HG03432 (cell line): ENCODE data around the gene TNS3.
"Not testable (repeated sequence)": the region's sequence is repeated elsewhere in the genome, so short reads cannot be mapped to it uniquely, and the experiment has no call there.

ENCODE experiments used
- ATAC-seq: cut with Tn5 transposase; IDR thresholded peaks from one replicate; pipeline ENCODE4 v1.9.1; 2021; ENCODE audit warnings: mild to moderate bottlenecking, moderate library complexity; ENCODE audit not compliant: unreplicated experiment

Gene TNS3

DNA sequence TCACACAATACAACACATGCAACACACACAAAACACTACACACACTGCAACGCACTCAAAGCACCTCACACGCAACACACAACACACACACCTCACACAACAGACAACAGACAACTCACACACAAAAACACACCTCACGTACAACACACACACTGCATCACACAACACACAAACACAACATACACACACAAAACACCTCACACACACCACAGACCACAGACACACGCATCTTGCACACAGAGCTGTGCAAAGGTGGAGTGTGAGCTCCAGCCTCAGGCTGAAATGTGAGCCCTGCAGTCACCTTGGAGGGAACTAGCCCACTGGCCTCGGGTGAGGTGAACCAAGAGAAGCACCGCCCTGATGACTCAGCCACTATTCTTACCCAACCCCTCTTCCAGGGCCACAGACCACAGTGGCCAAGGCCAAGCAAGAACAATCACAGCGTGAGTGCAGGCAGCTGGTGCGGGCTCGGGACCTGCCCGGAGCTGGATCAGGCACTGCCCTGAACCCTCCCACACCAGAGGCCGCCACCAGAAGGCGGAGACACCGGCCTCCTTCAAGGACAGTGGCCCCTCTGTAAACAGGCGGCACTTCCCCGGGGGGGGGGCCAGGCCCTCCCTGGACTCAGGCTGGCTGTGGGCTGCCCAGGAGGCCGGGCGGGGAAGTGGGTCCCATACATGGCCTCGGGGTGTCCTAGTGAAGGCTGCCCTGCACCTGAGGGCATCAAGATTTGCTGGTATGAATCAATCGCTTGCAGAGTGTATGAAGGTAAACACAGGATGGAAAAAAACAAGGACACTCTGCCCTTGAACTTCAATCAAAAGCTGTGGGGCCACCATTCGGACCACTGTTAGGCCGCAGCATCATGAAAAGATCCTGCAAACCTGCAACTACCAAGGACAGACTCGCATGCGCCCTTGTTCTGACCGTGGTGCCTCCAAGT, 106.7 kb downstream of the TNS3 start:
- peak; percentile 94 for ATAC-seq

GRCh38 chr7:47474211-47474936, 107.5 kb downstream of the TNS3 start:
- ATAC-seq, result no peak

DNA sequence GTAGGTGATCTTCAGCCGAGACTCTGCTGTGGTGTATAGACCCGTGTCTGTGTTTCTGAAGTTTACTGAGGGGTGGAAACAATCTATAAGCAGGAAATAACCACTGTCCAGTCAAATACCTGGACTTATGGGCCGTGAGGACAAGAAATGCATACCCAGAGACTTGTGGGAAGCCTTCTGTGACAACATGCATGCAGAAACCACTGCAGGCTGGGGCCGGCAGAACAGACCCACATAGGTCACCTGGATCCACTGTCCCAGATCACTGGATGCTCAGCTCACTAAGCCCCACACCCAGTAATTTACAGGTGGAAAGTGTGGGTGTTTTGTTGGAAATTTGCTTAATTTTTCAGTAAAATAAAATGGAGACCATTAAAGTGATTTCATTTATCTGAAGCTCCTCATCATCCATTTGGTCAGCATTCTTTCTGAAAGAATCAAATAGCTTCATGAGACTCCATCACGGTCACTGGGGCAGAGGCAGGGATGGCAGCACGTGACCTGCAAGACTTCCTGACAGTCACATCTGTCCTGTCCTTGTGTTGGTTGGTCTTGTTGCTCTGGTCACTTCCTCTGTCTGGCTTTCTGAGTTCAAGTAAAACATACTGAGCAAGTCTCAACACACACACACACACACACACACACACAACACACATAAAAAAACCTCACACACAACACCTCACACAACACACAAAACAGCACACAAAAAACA, 108.3 kb downstream of the TNS3 start:
- ATAC-seq, result peak; percentile 24

DNA sequence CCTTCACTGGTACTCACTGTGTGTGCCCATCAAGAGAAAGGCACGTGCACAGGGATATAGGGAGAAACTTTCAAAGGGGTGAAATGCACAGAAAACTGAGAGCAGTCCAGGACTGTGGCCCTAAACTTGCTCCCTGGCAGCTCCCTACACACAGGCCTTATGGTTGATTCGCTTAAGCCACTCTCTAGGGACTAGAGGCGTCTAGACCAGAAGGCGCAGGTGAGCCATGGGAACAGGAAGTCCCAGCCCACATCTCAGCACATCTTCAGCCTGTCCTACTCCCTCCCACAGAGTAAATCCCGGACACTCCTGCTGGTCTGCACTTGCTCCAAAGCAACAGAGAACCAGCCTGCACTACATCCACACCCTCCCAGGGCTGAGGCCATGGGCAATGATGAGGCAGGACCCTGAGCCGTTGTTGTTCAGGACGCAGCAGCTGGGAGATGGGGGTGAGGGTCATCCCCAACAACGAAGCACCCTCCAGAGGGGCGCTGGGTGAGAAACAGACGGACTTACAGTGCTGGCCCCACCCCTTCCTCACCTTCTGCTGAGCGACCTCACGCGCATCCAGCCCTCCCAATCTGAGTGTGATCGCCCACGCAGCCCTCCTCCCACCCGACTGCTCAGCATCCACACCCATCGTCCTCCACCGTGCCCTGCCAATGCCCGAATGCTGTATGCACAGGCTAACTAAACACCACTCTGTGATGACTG, 109.3 kb downstream of the TNS3 start:
- no peak for ATAC-seq

DNA sequence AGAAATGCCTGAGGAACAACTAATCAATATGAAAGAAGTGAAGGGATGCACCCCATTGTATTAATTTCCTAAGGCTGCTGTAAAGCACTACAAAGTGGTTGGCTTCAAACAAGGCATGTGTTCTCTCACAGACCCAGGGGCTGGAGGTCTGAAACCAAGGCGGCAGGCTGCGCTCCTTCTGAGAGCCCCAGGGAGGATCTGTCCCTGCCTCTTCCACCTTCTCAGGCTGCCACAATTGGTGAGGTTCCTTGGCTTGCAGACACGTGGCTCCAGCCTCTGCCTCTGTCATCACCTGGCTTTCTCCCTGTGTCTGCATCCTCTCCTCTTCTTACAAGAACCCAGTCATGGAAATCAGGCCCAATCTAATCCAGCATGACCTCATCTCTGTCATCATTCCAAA, 110.1 kb downstream of the TNS3 start:
- ATAC-seq, result no peak

- no peak for ATAC-seq
Observed at GRCh38 chr7:47471358-47471703, 110.6 kb downstream of the TNS3 start.

DNA sequence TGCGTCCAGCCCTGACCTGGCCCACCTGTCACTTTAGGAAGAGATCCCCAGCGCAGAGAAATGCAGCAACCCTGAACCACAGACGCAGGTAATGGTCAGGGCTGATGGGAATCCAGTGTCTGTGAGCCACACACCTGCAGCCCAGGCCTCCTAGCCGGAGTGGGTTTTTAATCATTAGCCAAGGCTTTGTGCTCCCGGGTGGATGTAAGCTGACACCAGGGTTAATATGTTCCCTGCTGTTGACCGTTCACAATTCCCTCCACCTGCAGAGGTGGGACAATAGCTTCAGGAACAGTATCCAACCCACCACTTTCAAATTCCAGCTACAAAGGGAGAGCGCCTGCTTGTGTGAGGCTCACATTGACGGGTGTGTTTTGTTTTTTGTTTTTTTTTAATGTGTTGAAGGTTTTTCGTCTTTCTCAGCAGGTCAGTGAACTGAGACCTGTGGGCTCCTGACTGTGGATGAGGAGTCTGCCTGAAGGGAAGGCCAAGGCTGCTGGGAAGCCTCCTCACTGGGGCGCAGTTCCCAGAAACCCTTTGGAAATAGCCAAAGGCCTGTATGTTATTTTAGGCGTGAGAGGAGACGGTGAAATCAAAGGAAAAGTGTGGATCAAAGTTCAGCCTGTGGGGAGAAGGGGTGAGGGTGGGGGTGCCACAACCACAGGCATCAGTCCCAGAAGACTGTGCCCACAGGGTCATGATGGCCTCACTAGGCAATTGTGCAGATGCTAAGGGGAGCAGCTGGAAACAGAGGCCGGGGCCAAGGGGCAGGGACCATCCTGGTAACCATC, 111.1 kb downstream of the TNS3 start:
- ATAC-seq, result no peak

DNA sequence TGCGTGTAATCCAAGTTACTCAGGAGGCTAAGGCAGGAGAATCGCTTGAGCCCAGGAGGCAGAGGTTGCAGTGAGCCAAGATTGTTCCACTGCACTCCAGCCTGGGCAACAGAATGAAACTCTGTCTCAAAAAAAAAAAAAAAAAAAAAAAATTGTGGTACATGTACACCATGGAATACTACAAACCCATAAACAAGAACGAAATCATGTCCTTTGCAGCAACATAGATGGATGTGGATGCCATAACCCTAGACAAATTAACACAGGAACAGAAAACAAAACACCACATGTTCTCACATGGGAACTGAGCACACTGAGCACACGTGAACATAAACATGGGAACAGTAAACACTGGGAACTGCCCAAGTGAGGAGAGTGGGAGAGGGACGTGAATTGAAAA, 112.1 kb downstream of the TNS3 start:
- ATAC-seq, result not testable (repeated sequence)

DNA sequence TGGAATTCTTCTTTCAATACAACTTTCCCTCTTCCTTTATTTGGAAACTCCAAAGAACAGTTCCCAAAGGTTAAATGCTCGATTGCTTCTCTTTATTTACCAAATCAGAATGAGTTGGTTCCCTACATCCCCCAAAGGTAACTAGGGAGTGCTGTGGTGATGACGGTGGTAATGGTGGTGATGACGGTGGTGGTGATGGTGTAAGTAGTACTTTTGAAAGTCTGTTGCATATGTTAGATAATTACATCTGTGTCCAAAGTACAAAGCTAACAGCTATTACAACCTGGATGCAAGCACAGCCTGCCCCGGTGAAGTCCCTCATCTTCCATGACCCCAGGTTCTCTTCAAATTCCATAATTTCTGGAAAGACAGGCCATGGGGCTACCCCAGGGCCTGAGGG, 115.1 kb downstream of the TNS3 start:
- ATAC-seq, result no peak

DNA sequence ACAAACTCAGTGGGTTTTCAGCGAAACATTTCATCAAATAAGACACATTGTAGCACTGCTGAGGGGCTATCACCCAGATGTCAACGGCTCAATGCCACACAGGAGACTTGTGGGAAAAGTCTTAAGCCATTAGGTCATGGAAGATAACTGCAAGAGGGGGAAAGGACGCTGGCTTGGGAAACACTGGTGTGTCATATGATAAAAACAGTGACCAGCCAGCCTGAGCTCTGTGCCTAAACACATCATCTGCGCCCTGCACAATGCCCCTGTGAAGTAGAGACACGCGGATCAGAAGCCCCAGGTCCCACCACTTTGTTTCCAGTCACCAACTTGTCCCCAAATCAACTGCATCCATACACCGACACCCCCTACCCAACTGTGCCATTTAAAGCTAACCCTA, 116.7 kb downstream of the TNS3 start:
- ATAC-seq, result no peak

DNA sequence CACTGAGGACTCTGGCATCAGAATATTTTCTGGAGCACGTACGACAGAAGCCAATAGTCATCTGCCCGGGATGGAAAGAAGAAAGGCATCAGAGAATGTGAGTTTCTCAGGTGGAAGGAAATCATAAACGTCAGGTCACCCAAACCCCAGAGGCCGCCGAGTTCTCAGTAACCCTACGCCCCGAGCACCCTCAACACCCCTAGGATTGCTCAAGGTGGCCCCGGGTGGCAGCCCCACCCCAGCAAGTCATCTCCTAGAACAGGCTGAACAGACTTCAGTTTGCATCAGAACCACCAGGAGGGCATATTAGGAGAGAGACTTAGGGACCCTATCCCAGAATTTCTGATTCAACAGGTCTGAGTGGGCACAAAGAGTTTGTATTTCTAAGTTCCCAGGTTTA, 117.6 kb downstream of the TNS3 start:
- ATAC-seq, result no peak

- ATAC-seq, result no peak
Observed at GRCh38 chr7:47461746-47462145, 120.2 kb downstream of the TNS3 start.

GRCh38 chr7:47461161-47461560, 120.8 kb downstream of the TNS3 start:
- no peak for ATAC-seq

- ATAC-seq, result no peak
Observed at GRCh38 chr7:47460251-47460989, 121.5 kb downstream of the TNS3 start.

GRCh38 chr7:47458486-47458885, 123.4 kb downstream of the TNS3 start:
- ATAC-seq, result no peak

DNA sequence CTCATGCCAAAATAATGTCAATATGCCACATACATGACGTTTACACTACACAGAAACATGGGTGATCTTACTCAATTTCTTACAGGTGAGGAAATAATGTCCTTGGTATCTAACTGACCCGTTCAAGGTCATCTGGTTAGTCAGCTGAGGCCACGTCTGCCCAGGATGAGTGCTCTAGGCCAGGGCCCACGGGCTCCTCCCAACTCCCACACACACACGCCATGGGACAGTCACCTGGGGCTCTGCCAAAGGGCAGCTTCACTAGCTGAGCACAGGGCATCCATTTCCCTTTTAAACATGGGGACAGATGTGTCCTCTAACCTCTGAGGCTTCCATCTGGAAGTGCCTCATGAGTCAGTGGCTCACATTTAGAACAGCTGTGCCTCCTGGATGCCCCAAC, 123.9 kb downstream of the TNS3 start:
- ATAC-seq, result no peak

DNA sequence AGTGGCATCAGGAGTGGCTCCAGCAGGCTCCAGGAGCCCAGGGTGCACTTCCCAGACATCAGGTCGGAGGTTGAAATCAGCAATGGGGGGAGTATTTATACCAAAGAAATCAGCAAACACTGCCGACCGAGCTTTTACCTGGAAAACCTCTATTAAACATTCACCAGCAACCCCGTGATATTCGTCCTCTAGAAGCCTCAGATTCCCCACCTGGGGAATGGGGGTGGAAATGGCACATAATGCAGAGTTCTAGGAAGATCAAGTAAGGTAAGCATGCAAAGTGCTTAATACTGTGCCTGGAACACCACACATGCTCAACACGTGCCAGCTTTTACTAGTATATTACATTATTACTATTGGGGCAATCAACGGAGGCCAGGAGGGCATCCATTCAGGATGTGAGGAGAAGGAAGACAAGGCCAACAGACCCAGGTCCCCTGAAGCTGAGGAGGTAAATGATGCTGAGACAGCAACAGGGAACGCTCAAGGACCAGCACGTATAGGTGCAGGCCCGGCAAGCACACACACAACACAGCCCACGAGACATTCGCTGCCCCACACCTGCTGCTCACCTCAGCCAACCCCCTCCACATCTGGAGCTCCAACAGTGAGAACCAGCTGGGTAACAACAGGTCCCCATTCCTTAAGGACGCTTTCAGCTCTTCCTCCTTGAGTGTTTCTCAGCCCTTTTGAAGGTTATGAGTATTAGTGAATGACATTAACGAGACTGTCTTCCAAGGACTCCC, 125.5 kb downstream of the TNS3 start:
- no peak for ATAC-seq

DNA sequence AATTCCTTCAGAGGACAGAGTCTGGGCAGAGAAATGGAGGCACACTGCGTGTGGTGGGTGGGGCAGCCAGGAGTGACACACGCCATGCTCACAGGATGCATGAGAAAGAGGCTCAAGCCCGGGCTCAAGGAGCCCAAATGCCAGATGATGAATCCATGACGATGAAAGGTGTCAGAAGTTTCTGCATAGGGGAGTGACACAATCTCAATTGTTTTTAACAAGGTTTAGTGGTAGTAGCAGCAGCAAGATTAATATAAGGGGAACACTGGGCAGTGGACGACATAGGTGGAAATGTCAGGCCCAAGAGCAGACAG, 126.1 kb downstream of the TNS3 start:
- no peak for ATAC-seq
